A549 treated with RU486 at 1 μM for 4 hours (cell line): ENCODE data around the gene FERMT3. TPM values are rescaled to one million over a fixed set of nuclear protein-coding genes. Genes with fewer than 3 reads are reported as not detected.

Source experiments
- total RNA-seq: library from RNA; stranded (reverse); fragments of 200-300 nt; extraction: Qiagen RNA extraction; gene quantifications from 5 replicates; pipeline ENCODE4 v1.2.3, GENCODE V29; 2022; ENCODE audit warnings: low read depth

Gene FERMT3
- total RNA-seq, result 1.0 to 3.1 TPM (median 1.7 TPM) in 5 replicates

DNA sequence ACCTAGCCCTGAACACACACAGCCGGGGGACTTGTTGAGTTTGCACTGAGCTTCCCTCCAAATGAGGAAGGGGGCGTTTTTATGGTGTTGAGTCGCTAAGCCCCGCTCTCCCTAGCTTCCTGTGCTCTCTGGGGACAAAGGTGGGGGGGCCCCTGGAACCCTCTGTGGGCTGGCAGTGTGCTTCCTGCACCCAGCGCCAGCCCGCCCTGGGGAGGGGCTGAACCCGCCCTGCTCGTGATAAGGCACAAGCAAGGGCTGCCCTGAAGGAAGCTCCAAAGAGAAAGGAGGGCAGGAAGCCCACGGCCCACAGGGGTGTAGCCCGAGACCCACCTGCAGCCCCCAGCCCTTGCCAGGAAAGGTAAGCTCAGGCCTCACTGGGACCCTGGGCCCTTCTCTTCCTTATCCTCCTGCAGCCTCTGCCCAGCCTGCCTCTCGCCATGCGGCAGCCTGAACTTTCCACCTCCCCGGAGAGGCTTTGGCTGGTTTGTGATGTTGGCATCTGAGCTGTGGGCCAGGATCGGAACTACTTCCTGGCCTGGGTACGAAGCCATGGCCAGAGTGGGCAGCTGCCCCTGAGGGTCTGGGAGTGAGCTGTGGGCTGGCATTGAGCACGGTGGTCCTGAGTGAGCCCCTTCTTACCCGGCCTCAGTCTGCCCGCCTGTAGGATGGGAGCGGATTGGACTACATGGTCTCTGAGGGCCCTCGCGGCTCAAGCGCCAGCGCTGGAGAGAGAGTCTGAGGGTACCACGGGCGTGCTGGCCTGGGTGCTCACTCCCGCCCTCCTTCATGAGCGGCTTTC lies at the start of gene FERMT3:
Gene FERMT3 (plus strand): TSS at position 265 of the 799 bp plus-strand sequence. CDS start 644 bp downstream, outside the sequence.

DNA sequence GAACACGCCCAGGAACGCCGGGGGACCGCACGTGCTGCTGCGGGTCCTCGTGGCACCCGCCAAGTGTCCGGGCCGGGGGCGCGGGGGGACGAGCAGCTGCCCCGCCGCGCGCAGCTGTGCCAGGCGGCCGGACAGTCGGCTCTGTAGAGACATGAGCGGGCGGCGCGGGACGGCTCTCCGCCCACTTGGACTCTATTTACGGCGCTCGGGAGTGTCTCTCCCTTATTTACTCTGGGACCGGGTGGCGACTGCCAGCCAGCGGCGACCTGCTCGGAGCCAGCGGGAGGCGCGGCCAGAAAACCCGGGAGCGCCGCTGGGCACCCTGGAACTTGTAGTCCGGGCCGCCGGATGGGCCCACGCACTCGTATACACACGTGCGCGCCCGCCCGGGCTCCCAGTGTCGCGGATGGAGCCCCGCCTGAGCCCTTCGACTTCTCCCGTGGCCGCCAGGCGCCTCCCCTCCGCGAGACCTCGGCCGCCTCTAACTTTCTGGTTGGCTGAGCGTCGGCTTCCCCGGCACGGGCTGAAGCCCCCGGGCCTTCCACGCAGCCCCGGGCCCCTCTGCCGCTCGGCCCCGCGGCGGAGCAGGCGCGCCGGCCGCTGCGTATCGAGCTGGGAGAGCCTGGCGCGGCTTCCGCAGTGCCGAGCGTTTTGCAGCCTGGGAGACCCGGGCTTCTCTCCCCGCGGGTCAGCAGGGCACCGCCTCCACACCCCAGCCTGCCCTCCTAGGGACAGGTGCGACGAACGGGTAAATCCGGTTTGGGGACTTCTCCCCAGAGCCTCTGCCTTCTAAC lies 40.5 kb upstream of the FERMT3 start, which contains the start of gene MACROD1:
Gene MACROD1 (minus strand): TSS at position 272 of the 794 bp plus-strand sequence. CDS start 119 bp downstream, at position 153.

DNA sequence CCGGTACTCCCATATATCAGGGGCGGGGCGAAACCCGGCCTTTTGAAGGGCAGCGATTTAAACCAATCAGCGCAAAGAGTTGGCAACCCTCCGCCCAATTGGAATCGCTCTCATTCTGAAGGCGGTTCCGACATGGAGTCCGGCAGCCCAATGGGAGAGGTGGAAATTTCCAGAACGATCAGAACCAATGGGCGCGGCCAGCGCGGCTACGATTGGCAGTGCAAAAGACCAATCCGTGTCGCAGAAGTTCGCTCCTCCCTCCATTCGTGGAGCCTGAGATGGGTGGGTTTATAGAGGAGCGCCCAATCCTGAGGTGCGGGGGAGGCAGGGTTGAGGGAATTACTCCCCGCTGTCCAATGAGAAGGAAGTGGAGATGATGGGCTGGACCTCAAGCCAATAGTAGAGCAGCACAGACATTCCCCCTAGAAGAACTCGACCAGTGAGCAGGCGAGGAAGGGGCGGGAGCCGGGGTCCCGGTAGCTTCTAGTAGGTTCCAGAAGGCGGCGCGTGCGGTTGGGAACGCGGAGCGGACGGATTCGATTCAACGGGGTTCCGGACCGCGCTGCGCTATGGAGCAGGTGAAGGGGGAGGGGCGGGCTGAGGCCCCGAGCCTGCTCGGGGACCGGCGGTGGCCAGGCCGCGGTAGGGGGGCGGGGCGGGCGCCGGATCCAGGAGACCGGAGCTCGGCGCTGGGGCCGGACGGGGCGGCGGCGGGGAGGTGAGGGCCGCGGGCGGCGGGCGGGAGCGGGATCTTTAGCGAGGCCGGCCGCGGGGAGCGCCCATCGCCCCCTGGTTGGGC lies 20.6 kb upstream of the FERMT3 start, which contains the start of gene STIP1:
Gene STIP1 (plus strand): TSS at position 479 of the 799 bp plus-strand sequence. CDS start 91 bp downstream, at position 570.

DNA sequence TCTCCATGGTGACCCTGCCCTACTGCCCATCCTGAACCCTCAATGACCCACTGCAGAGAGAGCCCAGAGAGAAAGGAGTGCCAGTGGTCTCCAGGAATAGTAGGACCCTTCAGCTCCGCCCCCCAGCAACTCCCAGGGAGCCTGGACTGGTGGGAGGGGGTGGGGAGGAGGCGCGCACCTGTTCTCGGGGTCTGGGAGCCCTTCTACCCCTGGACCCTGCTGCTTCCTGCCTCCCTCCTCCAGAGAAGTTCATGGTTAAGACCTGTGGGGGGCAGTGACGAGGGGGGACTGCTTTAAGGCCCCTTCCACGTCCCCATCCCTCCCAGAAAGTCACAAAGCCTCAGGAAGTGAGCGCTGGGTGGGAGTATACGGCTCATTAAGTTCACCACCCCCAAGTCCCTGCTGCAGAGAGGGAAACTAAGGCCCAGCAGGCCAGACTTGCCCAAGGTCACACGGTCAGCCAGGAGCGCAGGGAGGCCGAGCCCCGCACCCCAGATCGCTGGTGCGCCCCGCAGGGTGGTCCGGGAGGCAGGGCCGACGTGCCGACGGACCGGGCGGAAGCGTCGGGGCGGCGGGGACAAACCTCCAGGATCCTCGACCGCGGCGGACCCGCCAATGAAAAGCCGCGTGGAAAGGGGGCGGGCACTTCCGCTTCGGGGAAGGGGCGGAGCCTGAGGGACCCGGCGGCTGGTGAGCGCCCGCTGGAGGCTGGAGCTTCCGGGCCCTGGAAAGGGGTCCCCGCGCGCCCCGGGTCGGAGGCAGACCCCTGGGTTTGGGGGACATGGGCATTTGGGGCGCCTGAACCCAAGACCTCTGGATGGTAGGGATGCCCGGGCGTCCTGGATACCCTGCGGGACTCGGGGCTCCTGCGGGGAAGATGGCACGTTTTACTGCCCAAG lies 19.3 kb downstream of the FERMT3 start, which contains the start of the genes NUDT22 and TRPT1:
Gene NUDT22 (plus strand): TSS at position 667 of the 899 bp plus-strand sequence. CDS start 379 bp downstream, outside the sequence.
Gene TRPT1 (minus strand): TSS at position 579 of the 899 bp plus-strand sequence. CDS start 326 bp downstream, at position 253.

DNA sequence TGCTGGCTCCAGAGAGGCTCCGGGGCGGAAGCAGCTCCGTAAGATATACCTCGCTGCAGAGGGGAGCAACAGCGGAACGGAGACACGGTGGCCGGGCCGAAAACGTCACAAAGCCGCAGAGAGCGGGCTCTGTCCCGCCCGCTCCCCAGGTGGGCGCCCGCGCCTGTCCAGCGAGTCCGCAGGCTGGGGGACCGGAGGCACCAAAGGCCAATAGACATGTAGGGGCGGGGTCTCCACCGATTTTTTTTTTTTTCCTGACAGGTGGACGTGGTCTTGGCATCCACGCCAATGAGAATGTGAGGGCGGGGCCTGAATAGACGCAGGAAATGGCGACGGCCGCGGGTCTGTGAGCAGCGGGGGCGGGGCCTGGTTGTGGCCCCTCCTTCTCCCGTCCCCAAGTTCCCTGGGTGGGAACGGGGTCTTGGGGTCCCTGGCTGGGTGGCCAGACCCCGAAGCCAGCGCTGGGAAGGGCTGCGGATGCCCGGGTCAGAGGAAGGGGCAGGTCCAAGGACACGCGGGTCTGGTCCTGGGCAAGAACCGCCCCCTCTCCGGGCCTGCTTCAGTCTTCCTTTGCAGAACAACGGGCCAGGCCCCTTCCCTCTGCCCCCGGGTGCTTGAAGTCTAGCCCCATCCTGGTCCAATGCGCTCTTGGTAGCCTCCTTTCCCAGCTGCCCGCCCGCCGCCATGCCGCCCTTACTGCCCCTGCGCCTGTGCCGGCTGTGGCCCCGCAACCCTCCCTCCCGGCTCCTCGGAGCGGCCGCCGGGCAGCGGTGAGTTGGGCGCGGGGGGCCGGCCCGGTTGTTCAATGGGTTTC lies 23.9 kb downstream of the FERMT3 start, which contains the start of gene DNAJC4:
Gene DNAJC4 (plus strand): TSS at position 378 of the 814 bp plus-strand sequence. CDS start 307 bp downstream, at position 685.

DNA sequence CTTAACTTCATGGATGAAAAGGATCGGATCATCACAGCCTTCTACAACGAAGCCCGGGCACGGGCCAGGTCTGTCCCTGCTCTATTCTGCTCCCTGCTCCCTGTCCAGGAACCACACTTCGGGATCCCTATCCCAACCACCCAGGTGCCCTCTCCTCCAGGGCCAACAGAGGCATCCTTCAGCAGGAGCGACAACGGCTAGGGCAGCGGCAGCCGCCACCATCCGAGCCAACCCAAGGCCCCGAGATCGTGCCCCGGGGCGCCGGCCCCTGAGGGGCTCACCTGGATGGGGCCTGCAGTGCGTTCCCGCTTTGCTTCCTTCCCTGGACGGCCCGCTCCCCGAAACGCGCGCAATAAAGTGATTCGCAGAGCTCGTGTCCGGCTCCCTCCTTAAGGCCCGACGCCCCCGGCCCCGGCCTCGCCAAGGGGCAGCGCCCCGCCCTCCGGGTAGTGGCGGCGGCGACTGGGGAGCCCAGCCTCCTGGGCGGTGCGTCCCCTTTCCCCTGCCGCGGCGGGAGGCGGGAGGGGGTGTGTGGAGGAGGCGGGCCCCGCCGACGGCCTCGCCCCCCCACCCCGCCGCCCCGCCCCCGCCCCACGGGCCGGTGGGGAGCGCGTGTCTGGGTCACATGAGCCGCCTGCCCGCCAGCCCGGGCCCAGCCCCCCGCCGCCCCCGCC lies 27.5 kb downstream of the FERMT3 start, which contains the start of gene VEGFB:
Gene VEGFB (plus strand): TSS at position 672 of the 674 bp plus-strand sequence. CDS start 250 bp downstream, outside the sequence.

DNA sequence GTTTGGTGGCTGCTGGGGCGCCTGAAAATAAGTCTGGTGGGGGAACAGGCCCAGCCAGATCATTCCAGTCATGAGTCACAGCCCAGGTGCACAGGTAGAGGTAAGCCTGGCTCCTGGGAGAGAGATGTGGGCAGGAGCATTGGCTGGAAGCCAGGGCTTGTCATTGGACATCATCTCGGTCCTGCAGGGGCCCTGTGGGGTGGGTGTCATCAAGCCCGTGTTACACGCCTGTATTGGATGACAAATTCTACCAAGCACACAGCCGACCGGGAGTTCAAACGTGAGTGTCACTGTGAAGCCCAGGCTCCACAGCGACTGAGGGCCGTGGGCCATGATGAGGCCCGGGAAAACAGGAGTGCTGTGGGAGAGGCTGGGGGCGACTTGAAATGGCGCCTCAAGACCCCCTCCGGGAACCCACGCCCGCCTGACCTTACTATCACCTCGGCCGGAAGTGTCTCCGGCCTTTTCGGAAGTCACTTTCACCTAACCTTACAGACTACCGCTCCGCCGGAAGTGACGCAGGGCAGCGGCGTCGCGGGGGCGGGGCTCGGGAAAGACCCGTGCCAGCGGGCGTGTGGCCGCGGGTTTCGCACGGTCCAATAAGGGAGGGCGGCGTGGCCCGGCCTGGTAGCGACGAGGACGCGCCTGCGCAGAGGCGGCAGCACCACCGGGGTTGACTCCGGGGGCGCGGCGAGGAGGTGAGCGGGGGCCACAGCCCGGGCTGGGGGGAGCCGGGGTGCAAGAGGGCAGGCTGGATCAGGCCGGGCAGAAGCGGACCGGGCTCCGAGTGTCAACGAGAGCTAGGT lies 34.1 kb downstream of the FERMT3 start, which contains the start of gene FKBP2:
Gene FKBP2 (plus strand): TSS at position 661 of the 806 bp plus-strand sequence. CDS start 1,293 bp downstream, outside the sequence.

DNA sequence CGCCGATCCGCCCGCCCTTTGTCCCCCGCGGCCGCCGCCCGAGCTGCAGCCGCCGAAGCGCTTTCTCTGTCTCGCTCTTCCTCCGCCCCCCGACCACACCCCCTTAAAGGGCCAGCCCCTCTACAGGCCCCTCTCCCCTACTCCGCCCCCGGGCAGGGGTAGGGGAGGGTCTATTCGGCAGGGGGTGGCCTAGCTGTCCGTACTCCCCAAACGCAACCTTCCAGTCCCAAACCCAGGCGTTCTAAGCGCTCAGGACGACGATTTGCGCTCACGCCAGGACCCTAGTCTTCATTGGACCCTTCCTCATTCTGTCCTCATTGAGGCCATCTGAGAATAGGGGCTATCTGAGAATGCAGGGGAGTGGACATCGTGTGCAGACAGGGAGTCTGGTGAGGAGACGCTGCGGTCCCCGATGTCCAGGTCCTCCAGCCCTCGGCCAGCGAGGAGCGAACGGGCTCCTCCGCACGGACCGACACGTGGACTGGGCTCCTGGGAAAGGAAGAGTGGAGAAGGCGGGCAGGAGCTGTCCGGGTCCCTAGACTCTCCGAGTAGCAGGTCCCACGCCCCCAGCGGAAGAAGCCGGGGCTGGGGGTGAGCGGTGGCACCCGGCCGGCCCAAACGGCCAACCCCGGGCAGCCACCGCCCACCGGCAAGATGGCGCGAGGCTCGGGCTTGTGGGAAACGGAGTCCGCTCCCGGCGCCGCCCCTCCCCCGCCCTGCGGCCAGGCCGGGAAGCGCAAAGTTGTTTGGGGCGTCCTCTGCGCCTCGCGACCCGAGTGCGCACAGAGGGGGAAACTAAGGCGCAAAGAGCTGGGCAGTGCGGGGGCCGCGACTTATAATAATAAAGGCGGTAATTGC lies 40.6 kb downstream of the FERMT3 start, which contains the start of gene PPP1R14B:
Gene PPP1R14B (minus strand): TSS at position 73 of the 858 bp plus-strand sequence. CDS start 270 bp downstream, outside the sequence.

DNA sequence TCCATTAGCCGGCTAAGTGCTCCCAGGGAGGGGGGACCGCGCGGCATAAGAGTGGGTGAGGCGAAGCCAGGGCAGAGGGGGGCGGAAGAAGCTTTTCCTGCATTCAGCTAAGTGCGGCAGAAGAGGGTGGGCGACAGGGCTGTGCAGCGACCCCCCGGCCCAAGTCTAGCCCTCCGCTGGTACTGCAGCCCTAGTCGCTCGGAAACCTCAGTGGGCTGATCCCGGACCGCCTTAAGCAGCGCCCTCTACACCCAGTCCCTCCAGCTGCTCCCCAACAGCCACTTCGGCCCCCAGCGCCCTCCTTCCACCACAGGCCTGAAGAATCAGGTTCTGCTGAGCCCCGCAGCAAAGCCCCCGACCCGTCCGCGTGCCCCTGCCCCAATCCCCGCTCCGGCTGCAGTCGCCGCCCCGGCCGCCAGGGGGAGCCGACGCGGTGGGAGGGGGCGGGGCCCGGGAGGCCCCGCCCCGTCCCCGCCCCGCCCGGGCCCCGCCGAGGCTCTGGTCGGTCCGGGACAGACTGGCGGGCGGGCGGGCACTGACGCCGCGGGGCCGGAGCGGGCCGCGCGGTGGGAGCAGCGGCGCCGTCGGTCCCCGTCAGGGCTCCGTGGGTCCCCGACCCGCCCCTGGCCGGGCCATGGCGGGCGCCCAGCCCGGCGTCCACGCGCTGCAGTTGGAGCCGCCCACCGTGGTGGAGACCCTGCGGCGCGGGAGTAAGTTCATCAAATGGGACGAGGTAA lies 44.7 kb downstream of the FERMT3 start, which contains the start of gene PLCB3:
Gene PLCB3 (plus strand): TSS at position 515 of the 737 bp plus-strand sequence. CDS start 120 bp downstream, at position 635.

Other genes starting within 250 kb of the FERMT3 start
- gene COX8A, start 232.1 kb upstream of the FERMT3 start, total RNA-seq, result 625 to 1,017 TPM (median 974 TPM) in 5 replicates
- gene OTUB1, start 220.3 kb upstream of the FERMT3 start, total RNA-seq, result 106 to 132 TPM (median 127 TPM) in 5 replicates
- 0.05 to 0.07 TPM (median 0.06 TPM) in 3 of 5 replicates, not detected in the others for gene FLRT1, start 170.8 kb upstream of the FERMT3 start, total RNA-seq
- gene MACROD1, start 40.6 kb upstream of the FERMT3 start, total RNA-seq, result 8.8 to 17.0 TPM (median 12.8 TPM) in 5 replicates
- 234 to 268 TPM (median 258 TPM) in 5 replicates for gene STIP1, start 20.6 kb upstream of the FERMT3 start, total RNA-seq
- 16.8 to 27.5 TPM (median 24.3 TPM) in 5 replicates for gene TRPT1, start 19.5 kb downstream of the FERMT3 start, total RNA-seq
- gene NUDT22, start 19.6 kb downstream of the FERMT3 start, total RNA-seq, result 29.7 to 43.8 TPM (median 32.1 TPM) in 5 replicates
- gene DNAJC4, start 23.8 kb downstream of the FERMT3 start, total RNA-seq, result 15.4 to 22.6 TPM (median 19.5 TPM) in 5 replicates
- 35.4 to 59.8 TPM (median 51.1 TPM) in 5 replicates for gene VEGFB, start 27.9 kb downstream of the FERMT3 start, total RNA-seq
- gene FKBP2, start 34.4 kb downstream of the FERMT3 start, total RNA-seq, result 128 to 139 TPM (median 132 TPM) in 5 replicates
- 237 to 395 TPM (median 394 TPM) in 5 replicates for gene PPP1R14B, start 40.2 kb downstream of the FERMT3 start, total RNA-seq
- 14.4 to 21.5 TPM (median 18.8 TPM) in 5 replicates for gene PLCB3, start 44.8 kb downstream of the FERMT3 start, total RNA-seq
- 78.0 to 107 TPM (median 94.9 TPM) in 5 replicates for gene BAD, start 77.9 kb downstream of the FERMT3 start, total RNA-seq
- 28.5 to 53.9 TPM (median 46.0 TPM) in 5 replicates for gene GPR137, start 79.1 kb downstream of the FERMT3 start, total RNA-seq
- gene KCNK4, start 84.6 kb downstream of the FERMT3 start, total RNA-seq, result 0.21 TPM in 1 of 5 replicates, not detected in the others
- gene CATSPERZ, start 93.6 kb downstream of the FERMT3 start, total RNA-seq, result 2.4 to 2.8 TPM (median 2.7 TPM) in 5 replicates
- gene ESRRA, start 98.8 kb downstream of the FERMT3 start, total RNA-seq, result 40.8 to 70.7 TPM (median 67.3 TPM) in 5 replicates
- gene TRMT112, start 110.8 kb downstream of the FERMT3 start, total RNA-seq, result 402 to 483 TPM (median 442 TPM) in 5 replicates
- gene PRDX5, start 111.4 kb downstream of the FERMT3 start, total RNA-seq, result 376 to 487 TPM (median 476 TPM) in 5 replicates
- 9.8 to 13.4 TPM (median 12.1 TPM) in 5 replicates for gene CCDC88B, start 133.5 kb downstream of the FERMT3 start, total RNA-seq
- gene RPS6KA4, start 152.4 kb downstream of the FERMT3 start, total RNA-seq, result 53.6 to 72.2 TPM (median 60.9 TPM) in 5 replicates